ENCODE measurements around the gene POLD3. TPM values are rescaled to one million over a fixed set of nuclear protein-coding genes. Genes with fewer than 3 reads are reported as not detected.

The POLD3 gene
- total RNA-seq, 1 donor from 2014 or later = 16.7 TPM

DNA sequence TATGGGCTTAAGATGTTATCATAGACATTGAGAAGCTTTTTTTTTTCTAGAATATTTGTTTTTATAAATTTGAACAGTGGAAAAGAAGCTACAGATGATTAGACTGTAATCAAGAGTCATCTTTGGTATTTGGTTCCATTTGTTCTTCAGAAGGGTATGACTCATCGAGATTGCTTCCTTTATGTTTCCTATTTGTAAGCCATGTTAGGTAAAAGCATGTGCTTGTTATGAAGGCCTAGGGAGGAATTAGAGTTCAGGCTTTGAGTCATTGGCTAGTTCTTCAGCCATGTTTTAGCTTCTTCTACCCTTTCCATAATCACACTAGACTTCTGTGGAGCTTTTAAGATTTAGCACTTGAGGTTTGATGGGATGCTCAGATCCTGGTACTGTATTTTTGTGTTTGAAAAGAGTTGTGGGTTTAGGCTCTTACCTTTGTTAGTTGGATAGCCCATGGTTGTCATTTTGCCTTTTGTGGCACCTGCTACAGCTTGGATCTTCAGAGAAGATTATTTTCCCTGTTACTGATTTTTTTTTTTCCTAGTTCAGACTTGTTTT lies 44.3 kb downstream of the POLD3 start:
- H3K4me3 ChIP-seq (ENCODE audit: low read depth, low read length) = no peak overlapping the region
- DNase-seq (ENCODE audit: low read depth) = peak; percentile 67
- TF ChIP-seq, protein P1, sequence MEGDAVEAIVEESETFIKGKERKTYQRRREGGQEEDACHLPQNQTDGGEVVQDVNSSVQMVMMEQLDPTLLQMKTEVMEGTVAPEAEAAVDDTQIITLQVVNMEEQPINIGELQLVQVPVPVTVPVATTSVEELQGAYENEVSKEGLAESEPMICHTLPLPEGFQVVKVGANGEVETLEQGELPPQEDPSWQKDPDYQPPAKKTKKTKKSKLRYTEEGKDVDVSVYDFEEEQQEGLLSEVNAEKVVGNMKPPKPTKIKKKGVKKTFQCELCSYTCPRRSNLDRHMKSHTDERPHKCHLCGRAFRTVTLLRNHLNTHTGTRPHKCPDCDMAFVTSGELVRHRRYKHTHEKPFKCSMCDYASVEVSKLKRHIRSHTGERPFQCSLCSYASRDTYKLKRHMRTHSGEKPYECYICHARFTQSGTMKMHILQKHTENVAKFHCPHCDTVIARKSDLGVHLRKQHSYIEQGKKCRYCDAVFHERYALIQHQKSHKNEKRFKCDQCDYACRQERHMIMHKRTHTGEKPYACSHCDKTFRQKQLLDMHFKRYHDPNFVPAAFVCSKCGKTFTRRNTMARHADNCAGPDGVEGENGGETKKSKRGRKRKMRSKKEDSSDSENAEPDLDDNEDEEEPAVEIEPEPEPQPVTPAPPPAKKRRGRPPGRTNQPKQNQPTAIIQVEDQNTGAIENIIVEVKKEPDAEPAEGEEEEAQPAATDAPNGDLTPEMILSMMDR (conservative IDR thresholded peaks at IDR 0.05; ENCODE audit: low read depth, low read length) = no peak

DNA sequence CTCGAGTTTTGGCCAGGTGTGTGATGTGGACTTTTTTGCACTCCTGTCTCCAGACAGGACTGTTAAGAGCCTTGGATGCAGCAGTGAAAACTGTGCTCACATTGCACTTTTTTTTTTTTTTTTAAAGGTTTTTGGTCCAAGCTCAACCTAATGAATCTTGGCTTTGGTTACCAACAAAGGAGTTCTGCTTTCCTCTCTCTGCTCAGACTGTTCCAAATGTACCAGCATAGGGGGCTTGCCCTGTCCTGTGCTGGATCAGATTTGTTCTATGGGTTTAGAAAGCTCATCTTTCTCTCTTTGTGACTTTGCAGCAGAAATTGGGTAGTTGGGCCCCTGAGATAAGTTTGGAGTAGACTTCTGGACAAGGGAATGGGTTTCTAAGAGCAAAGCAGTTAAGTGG lies 45.3 kb downstream of the POLD3 start:
- H3K4me3 ChIP-seq (ENCODE audit: low read depth, low read length) = no peak overlapping the region
- TF ChIP-seq, protein P1 (conservative IDR thresholded peaks at IDR 0.05; ENCODE audit: low read depth, low read length) = no peak
- no peak for DNase-seq (ENCODE audit: low read depth)

DNA sequence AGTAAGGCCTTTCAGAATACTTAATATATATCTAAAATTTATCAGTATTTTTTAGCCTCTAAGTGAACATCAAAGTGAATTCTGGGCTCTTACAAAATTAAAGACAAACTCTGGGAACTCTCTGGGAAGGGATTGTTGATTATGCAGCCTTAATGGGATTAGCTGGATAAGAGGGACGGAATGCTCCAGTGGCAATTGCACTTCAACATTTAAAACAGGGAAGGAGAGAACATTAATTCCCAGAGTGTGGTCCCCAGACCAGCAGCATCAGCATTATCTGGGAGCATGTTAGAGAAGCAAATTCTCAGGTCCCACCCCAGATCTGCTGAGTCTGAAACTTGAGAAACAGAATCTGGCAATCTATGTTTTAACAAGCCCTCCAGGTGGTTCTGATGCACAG lies 46.5 kb downstream of the POLD3 start:
- no peak overlapping the region for H3K4me3 ChIP-seq (ENCODE audit: low read depth, low read length)
- no peak for DNase-seq (ENCODE audit: low read depth)
- TF ChIP-seq, protein P1 (conservative IDR thresholded peaks at IDR 0.05; ENCODE audit: low read depth, low read length) = no peak

DNA sequence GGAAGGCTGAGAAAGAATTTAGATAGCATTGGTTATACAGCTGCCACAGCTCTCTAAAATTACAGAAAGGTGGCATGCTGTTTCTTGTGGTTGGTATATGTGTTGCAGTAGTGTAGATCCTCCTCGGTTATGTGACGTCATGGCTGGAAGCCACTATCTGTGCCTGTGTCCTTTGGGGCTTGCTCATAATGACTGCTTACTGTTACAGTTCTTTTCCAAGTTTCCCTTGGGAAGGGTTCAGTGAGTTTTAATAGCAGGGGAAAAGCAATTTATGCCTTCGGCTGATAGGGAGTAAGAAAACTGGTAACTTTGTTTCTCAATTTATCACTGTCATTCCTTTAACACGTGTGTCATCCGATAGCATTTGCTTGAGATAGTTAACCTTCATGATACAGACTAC lies 47.2 kb downstream of the POLD3 start:
- H3K4me3 ChIP-seq (ENCODE audit: low read depth, low read length) = no peak overlapping the region
- TF ChIP-seq, protein P1 (conservative IDR thresholded peaks at IDR 0.05; ENCODE audit: low read depth, low read length) = no peak
- DNase-seq (ENCODE audit: low read depth) = no peak

DNA sequence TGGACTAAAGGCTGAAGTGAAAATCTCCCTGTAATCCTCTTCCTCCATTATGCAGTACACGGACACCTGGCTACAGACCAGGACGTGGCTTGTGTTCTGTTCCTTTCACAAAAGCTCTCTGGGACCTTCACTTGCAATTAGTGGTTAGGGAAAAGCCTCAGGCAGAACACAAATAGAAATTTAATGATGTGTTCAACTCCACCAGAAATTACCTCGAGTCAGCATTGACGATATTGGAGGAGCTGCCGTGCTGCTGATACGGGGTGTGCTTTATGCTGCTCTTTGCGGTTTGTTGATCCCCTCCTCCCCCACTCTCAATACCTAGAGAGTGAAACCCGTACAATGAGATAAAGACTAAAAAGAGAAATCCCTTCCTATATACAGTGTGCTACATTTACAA lies 48.9 kb downstream of the POLD3 start:
- TF ChIP-seq, protein P1 (conservative IDR thresholded peaks at IDR 0.05; ENCODE audit: low read depth, low read length) = no peak
- no peak overlapping the region for H3K4me3 ChIP-seq (ENCODE audit: low read depth, low read length)
- no peak for DNase-seq (ENCODE audit: low read depth)

DNA sequence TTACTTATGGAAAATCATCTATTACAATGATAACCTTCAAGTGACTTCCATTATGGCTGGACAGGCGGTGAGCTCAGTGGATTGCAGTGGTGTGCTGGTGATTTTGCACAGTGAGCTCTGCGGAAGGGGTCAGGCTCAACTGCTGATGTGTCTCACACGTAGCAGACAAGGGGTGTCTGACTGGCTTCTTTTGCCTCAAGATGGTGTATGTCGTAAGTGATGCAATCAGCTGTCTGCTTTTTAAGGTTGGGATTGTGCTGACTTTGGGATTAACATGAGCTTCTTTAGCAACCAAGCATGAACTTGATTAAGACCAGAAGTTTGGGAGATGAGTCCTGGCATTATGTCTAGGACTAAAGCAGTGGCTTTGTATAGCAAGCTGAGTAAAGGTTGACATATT lies 49.5 kb downstream of the POLD3 start:
- TF ChIP-seq, protein P1 (conservative IDR thresholded peaks at IDR 0.05; ENCODE audit: low read depth, low read length) = no peak
- no peak overlapping the region for H3K4me3 ChIP-seq (ENCODE audit: low read depth, low read length)
- DNase-seq (ENCODE audit: low read depth) = no peak

DNA sequence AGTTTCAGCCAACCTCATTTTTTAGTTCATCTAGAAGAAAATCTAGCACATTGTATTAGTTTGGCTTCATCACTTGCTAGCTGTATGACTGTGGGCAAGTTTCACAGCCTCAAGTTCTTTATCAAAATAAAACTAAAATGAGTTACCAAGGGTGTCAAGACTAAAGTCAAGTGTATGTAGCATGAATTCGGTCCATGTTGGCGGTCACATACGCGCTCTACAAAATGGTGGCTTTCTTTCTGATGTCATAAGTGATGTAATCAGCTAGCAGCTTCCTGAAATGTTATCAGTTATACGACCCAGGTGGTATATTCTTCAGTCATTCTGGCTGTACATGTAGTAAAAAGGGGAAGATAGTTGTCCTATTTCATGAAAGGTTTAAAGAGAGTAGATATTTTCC lies 50.5 kb downstream of the POLD3 start:
- TF ChIP-seq, protein P1 (conservative IDR thresholded peaks at IDR 0.05; ENCODE audit: low read depth, low read length) = no peak
- no peak for DNase-seq (ENCODE audit: low read depth)
- H3K4me3 ChIP-seq (ENCODE audit: low read depth, low read length) = no peak overlapping the region
